HEK293 (cell line): ENCODE data around the gene NID2.

Source experiments
- BCL11A ChIP-seq: fragments of 450-650 bp; formaldehyde crosslinking; IDR thresholded peaks from 2 replicates; pipeline ENCODE4 v1.5.1; 2016; ENCODE audit warnings: low read depth, missing biosample characterization, missing genetic modification characterization
- KLF7 ChIP-seq: fragments of 450-650 bp; formaldehyde crosslinking; IDR thresholded peaks from 2 replicates; pipeline ENCODE4 v1.5.1; 2016; ENCODE audit warnings: missing biosample characterization, missing genetic modification characterization, borderline replicate concordance
- SP3 ChIP-seq: fragments of 450-650 bp; formaldehyde crosslinking; IDR thresholded peaks from 2 replicates; pipeline ENCODE4 v1.5.1; 2016; ENCODE audit warnings: missing biosample characterization, missing genetic modification characterization
- WT1 ChIP-seq: fragments of 450-650 bp; formaldehyde crosslinking; IDR thresholded peaks from 2 replicates; pipeline ENCODE4 v1.5.1; 2016; ENCODE audit warnings: missing biosample characterization, missing genetic modification characterization
- ZBTB21 ChIP-seq: fragments of 450-650 bp; formaldehyde crosslinking; IDR thresholded peaks from 2 replicates; pipeline ENCODE4 v1.5.1; 2017; ENCODE audit warnings: missing biosample characterization, missing genetic modification characterization
- ZNF214 ChIP-seq: fragments of 450-650 bp; formaldehyde crosslinking; IDR thresholded peaks from 2 replicates; pipeline ENCODE4 v1.5.1; 2017; ENCODE audit warnings: missing biosample characterization, mild to moderate bottlenecking, missing genetic modification characterization, borderline replicate concordance
- ZNF239 ChIP-seq: fragments of 450-650 bp; formaldehyde crosslinking; IDR thresholded peaks from 2 replicates; pipeline ENCODE4 v1.5.1; 2016; ENCODE audit warnings: missing biosample characterization, missing genetic modification characterization
- ZNF335 ChIP-seq: fragments of 450-650 bp; formaldehyde crosslinking; conservative IDR thresholded peaks from 2 replicates; pipeline ENCODE4 v1.5.1; 2016; ENCODE audit warnings: missing biosample characterization, missing genetic modification characterization
- ZSCAN16 ChIP-seq: fragments of 450-650 bp; formaldehyde crosslinking; IDR thresholded peaks from 2 replicates; pipeline ENCODE4 v1.5.1; 2016; ENCODE audit warnings: missing biosample characterization, missing genetic modification characterization
- TF ChIP-seq, protein P1 (sequence below): fragments of 450-650 bp; formaldehyde crosslinking; IDR thresholded peaks from 2 replicates; pipeline ENCODE4 v1.5.1; 2016; ENCODE audit warnings: missing biosample characterization, missing genetic modification characterization
- TF ChIP-seq, protein P2 (sequence below): fragments of 450-650 bp; formaldehyde crosslinking; IDR thresholded peaks from 2 replicates; pipeline ENCODE4 v1.5.1; 2016; ENCODE audit warnings: missing biosample characterization, missing genetic modification characterization, borderline replicate concordance

DNA sequence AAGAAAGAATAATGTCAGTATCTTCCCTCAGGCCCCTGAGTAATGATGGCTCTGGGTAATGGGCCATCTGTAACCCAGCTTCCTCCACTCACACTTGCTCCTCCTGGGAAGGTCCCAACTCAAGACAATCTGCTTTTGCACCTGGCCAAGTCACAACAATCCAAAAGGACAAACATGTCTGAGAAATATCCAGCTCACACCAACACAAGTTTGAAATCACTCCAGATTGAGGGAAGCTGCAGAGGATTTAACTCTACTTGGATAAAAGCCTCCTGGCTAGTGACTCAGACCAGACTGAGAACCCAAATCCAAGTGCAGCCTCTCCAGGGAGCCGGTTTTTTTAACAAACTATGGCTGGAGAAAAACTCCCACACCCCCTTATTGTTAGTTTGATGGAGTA, 45.3 kb downstream of the NID2 start:
- TF ChIP-seq, protein P1, sequence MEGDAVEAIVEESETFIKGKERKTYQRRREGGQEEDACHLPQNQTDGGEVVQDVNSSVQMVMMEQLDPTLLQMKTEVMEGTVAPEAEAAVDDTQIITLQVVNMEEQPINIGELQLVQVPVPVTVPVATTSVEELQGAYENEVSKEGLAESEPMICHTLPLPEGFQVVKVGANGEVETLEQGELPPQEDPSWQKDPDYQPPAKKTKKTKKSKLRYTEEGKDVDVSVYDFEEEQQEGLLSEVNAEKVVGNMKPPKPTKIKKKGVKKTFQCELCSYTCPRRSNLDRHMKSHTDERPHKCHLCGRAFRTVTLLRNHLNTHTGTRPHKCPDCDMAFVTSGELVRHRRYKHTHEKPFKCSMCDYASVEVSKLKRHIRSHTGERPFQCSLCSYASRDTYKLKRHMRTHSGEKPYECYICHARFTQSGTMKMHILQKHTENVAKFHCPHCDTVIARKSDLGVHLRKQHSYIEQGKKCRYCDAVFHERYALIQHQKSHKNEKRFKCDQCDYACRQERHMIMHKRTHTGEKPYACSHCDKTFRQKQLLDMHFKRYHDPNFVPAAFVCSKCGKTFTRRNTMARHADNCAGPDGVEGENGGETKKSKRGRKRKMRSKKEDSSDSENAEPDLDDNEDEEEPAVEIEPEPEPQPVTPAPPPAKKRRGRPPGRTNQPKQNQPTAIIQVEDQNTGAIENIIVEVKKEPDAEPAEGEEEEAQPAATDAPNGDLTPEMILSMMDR (tag by site-specific recombination) = no peak
- TF ChIP-seq BCL11A (tag by site-specific recombination) (no peak), ZNF214 (no peak), ZNF239 (tag by site-specific recombination) (no peak), ZSCAN16 (tag by site-specific recombination) (no peak), SP3 (tag by site-specific recombination) (no peak), ZBTB21 (tag by site-specific recombination) (no peak), ZNF335 (no peak), KLF7 (no peak), WT1 (tag by site-specific recombination) (no peak)
- TF ChIP-seq, protein P2, sequence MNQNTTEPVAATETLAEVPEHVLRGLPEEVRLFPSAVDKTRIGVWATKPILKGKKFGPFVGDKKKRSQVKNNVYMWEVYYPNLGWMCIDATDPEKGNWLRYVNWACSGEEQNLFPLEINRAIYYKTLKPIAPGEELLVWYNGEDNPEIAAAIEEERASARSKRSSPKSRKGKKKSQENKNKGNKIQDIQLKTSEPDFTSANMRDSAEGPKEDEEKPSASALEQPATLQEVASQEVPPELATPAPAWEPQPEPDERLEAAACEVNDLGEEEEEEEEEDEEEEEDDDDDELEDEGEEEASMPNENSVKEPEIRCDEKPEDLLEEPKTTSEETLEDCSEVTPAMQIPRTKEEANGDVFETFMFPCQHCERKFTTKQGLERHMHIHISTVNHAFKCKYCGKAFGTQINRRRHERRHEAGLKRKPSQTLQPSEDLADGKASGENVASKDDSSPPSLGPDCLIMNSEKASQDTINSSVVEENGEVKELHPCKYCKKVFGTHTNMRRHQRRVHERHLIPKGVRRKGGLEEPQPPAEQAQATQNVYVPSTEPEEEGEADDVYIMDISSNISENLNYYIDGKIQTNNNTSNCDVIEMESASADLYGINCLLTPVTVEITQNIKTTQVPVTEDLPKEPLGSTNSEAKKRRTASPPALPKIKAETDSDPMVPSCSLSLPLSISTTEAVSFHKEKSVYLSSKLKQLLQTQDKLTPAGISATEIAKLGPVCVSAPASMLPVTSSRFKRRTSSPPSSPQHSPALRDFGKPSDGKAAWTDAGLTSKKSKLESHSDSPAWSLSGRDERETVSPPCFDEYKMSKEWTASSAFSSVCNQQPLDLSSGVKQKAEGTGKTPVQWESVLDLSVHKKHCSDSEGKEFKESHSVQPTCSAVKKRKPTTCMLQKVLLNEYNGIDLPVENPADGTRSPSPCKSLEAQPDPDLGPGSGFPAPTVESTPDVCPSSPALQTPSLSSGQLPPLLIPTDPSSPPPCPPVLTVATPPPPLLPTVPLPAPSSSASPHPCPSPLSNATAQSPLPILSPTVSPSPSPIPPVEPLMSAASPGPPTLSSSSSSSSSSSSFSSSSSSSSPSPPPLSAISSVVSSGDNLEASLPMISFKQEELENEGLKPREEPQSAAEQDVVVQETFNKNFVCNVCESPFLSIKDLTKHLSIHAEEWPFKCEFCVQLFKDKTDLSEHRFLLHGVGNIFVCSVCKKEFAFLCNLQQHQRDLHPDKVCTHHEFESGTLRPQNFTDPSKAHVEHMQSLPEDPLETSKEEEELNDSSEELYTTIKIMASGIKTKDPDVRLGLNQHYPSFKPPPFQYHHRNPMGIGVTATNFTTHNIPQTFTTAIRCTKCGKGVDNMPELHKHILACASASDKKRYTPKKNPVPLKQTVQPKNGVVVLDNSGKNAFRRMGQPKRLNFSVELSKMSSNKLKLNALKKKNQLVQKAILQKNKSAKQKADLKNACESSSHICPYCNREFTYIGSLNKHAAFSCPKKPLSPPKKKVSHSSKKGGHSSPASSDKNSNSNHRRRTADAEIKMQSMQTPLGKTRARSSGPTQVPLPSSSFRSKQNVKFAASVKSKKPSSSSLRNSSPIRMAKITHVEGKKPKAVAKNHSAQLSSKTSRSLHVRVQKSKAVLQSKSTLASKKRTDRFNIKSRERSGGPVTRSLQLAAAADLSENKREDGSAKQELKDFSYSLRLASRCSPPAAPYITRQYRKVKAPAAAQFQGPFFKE = no peak
